Esophagus squamous epithelium (tissue), 5 donors: ENCODE results near the gene FBXW4. TPM values are rescaled to one million over a fixed set of nuclear protein-coding genes. Genes with fewer than 3 reads are reported as not detected.
"Not testable (repeated sequence)": the region's sequence is repeated elsewhere in the genome, so short reads cannot be mapped to it uniquely, and the experiment has no call there.

ENCODE experiments used
- DNase-seq: peaks from one replicate; lab custom pipeline; 2025; lab: John Stamatoyannopoulos, UW
- H3K27ac ChIP-seq, 4 donors: fragments of 200-600 bp; sonication (generic); one replicate each; pipeline ENCODE4 v1.5.1; 2016 to 2019; ENCODE audit warnings: mild to moderate bottlenecking in 1 of 4
- H3K27me3 ChIP-seq, 4 donors: fragments of 200-600 bp; sonication (generic); 1 replicate in 3 of 4; 2 replicates in 1 of 4; pipeline versions ENCODE4 v1.5.1 to v1.6.0; 2017 to 2021; ENCODE audit warnings: antibody characterized with exemption in 1 of 4
- H3K36me3 ChIP-seq, 3 donors: fragments of 200-600 bp; sonication (generic); one replicate each; pipeline ENCODE4 v1.5.1; 2016 to 2019
- H3K4me1 ChIP-seq, 3 donors: fragments of 200-600 bp; sonication (generic); one replicate each; pipeline ENCODE4 v1.5.1; 2017 to 2019
- H3K4me3 ChIP-seq, 4 donors: fragments of 200-600 bp; sonication (generic); 1 replicate in 3 of 4; 2 replicates in 1 of 4; pipeline ENCODE4 v1.5.1; 2016 to 2019; ENCODE audit warnings: mild to moderate bottlenecking in 2 of 4, moderate library complexity in 1 of 4
- H3K9me3 ChIP-seq, 3 donors: fragments of 200-600 bp; sonication (generic); one replicate each; pipeline ENCODE4 v1.5.1; 2016 to 2019
- CTCF ChIP-seq, 6 experiments: fragments of 450-650 bp in 4 of 6; fragments of 200-600 bp in 2 of 6; sonication (generic) in 2 of 6; IDR thresholded peaks; one replicate each; pipeline ENCODE4 v1.5.1; 2016 to 2019; ENCODE audit warnings: antibody characterized with exemption in 6 of 6, mild to moderate bottlenecking in 4 of 6, moderate library complexity in 4 of 6
- POLR2A ChIP-seq, 4 donors: fragments of 450-650 bp; IDR thresholded peaks; one replicate each; pipeline ENCODE4 v1.6.1; 2017; ENCODE audit warnings: antibody characterized with exemption in 4 of 4, mild to moderate bottlenecking in 4 of 4, moderate library complexity in 3 of 4
- WGBS, 2 donors: methylation state at CpG; one replicate each; pipeline ENCODE4 v1.1.5; 2018; 5-methylcytosine and 5-hydroxymethylcytosine counted together
- intact Hi-C: fragments of 100-400 bp; cut with DNase I; formaldehyde crosslinking; loops from one replicate; pipeline ENCODE4 v1.15.0; 2022
- total RNA-seq, 4 donors: library from RNA; depleted of rRNA; stranded (reverse); fragments of >200 nt; gene quantifications; one replicate each; pipeline ENCODE4 v1.1.0, GENCODE V29; 2016
- donor health status: DM: yes; HTN: yes; CAD: no.

FBXW4 gene
- total RNA-seq, 4 donors from 2014 or later: 26.4 to 85.3 (median 44.0) TPM

GRCh38 chr10:101595591-101596433 lies 99.2 kb downstream of the FBXW4 start:
- DNase-seq: no peak
- intact Hi-C loops: no loop called here
- no peaks in the 10 kb centered on the region for H3K27me3 ChIP-seq
- 85 to 90% methylated on average over 12 to 13 of the region's 13 CpGs for WGBS, 2 donors
- no peak overlapping the region for H3K4me3 ChIP-seq
- no peaks in the 10 kb centered on the region for H3K4me1 ChIP-seq
- no peak overlapping the region for H3K27ac ChIP-seq
- no peaks in the 10 kb centered on the region for H3K9me3 ChIP-seq
- TF ChIP-seq POLR2A (IDR thresholded peaks at IDR 0.05): no peak
- no peak for TF ChIP-seq CTCF (IDR thresholded peaks at IDR 0.05)
- peaks cover 0 to 9% (median 0%) of the 10 kb centered on the region in 3 donors for H3K36me3 ChIP-seq

GRCh38 chr10:101593331-101593730 lies 101.6 kb downstream of the FBXW4 start:
- H3K27ac ChIP-seq, H3K4me3 ChIP-seq, intact Hi-C loops, H3K4me1 ChIP-seq, H3K27me3 ChIP-seq, H3K9me3 ChIP-seq, H3K36me3 ChIP-seq, DNase-seq: not testable (repeated sequence)
- 63 to 70% methylated on average over 2 of the region's 2 CpGs for WGBS, 2 donors

- intact Hi-C loops: no loop called here
- WGBS, 2 donors: 60 to 68% methylated on average over 5 of the region's 5 CpGs
- Histone ChIP-seq H3K9me3 (no peaks in the 10 kb centered on the region), H3K4me3 (peak overlapping the region; percentile 77 to 98 (median 94)), H3K4me1 (peaks cover 15 to 28% (median 17%) of the 10 kb centered on the region in 3 donors), H3K27ac (no peak overlapping the region), H3K36me3 (peaks cover 0 to 21% (median 0%) of the 10 kb centered on the region in 3 donors), H3K27me3 (no peaks in the 10 kb centered on the region)
- TF ChIP-seq POLR2A (IDR thresholded peaks at IDR 0.05) (no peak), CTCF (IDR thresholded peaks at IDR 0.05) (no peak)
- DNase-seq: no peak
These were observed 106.1 kb downstream of the FBXW4 start for GRCh38 chr10:101588879-101589278.

GRCh38 chr10:101587725-101588653 lies 107.0 kb downstream of the FBXW4 start, which contains the start of the genes DPCD and POLL:
Gene DPCD, plus strand, starts transcription at chr10:101588321. Its CDS starts 16 bp downstream, at chr10:101588337.
Gene POLL, minus strand, starts transcription at chr10:101588257. Its CDS starts 897 bp downstream, at chr10:101587360.
- H3K36me3 ChIP-seq: peaks cover 0 to 30% (median 2%) of the 10 kb centered on the region in 3 donors
- intact Hi-C loops: no loop called here

More at GRCh38 chr10:101587725-101588653, 107.0 kb downstream of the FBXW4 start, which contains the start of the genes DPCD and POLL:
- DNase-seq: peak; percentile 84
- WGBS, 2 donors: 1 to 2% methylated on average over 18 to 45 of the region's 50 CpGs
- Histone ChIP-seq H3K4me1 (peaks cover 15 to 28% (median 17%) of the 10 kb centered on the region in 3 donors), H3K27me3 (no peaks in the 10 kb centered on the region), H3K4me3 (peak within 1 kb of the TSS; percentile 77 to 98 (median 94)), H3K27ac (peak within 1 kb of the TSS; percentile 77 to 85 (median 78)), H3K9me3 (no peaks in the 10 kb centered on the region)
- TF ChIP-seq CTCF (IDR thresholded peaks at IDR 0.05) (no peak), POLR2A (IDR thresholded peaks at IDR 0.05) (peak in 1 of 4 donors; percentile 38)
